ENCODE data around the gene GLI3. TPM values are rescaled to one million over a fixed set of nuclear protein-coding genes. Genes with fewer than 3 reads are reported as not detected.

Gene GLI3
- total RNA-seq, 1 donor from 2014 or later: 126 TPM

DNA sequence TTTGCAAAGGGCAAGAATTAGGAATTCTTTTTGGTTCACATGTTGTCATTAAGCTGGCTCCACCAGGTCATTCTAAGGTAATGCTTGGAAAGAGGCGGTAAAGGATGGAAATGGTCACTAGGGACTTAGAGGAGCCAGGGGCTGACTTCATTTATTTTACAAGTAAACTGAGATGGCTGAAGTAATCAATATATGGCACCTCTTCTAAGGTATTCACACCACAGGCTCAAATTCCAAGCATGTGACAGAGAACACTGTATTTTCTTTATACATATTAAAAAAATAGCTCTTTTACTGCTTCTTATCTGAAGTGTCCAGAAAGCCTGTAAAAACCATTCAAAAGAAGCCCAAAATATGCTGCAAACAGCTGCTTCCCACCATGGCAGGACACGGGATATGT lies 239.0 kb downstream of the GLI3 start:
- DNase-seq (ENCODE audit: low spot score in 2 of 2, unreplicated experiment in 2 of 2): no peak
- H3K9me3 Mint-ChIP-seq: no peaks in the 10 kb centered on the region
- TF ChIP-seq, protein P1, sequence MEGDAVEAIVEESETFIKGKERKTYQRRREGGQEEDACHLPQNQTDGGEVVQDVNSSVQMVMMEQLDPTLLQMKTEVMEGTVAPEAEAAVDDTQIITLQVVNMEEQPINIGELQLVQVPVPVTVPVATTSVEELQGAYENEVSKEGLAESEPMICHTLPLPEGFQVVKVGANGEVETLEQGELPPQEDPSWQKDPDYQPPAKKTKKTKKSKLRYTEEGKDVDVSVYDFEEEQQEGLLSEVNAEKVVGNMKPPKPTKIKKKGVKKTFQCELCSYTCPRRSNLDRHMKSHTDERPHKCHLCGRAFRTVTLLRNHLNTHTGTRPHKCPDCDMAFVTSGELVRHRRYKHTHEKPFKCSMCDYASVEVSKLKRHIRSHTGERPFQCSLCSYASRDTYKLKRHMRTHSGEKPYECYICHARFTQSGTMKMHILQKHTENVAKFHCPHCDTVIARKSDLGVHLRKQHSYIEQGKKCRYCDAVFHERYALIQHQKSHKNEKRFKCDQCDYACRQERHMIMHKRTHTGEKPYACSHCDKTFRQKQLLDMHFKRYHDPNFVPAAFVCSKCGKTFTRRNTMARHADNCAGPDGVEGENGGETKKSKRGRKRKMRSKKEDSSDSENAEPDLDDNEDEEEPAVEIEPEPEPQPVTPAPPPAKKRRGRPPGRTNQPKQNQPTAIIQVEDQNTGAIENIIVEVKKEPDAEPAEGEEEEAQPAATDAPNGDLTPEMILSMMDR (IDR thresholded peaks at IDR 0.05; ENCODE audit: unreplicated experiment): no peak
- no peaks in the 10 kb centered on the region for H3K27me3 Mint-ChIP-seq (ENCODE audit: low read depth)
- no peak overlapping the region for H3K27ac Mint-ChIP-seq
- H3K4me1 Mint-ChIP-seq: peaks cover 65% of the 10 kb centered on the region
- no peak overlapping the region for H3K4me3 Mint-ChIP-seq
- peaks cover 17% of the 10 kb centered on the region for H3K36me3 Mint-ChIP-seq

GRCh38 chr7:41997151-41997550 lies 239.9 kb downstream of the GLI3 start:
- no peak overlapping the region for H3K4me3 Mint-ChIP-seq
- H3K27me3 Mint-ChIP-seq (ENCODE audit: low read depth): no peaks in the 10 kb centered on the region
- peaks cover 13% of the 10 kb centered on the region for H3K36me3 Mint-ChIP-seq
- H3K9me3 Mint-ChIP-seq: no peaks in the 10 kb centered on the region
- no peak for DNase-seq (ENCODE audit: low spot score in 2 of 2, unreplicated experiment in 2 of 2)
- peaks cover 74% of the 10 kb centered on the region for H3K4me1 Mint-ChIP-seq
- H3K27ac Mint-ChIP-seq: peak overlapping the region; percentile 97
- TF ChIP-seq, protein P1 (IDR thresholded peaks at IDR 0.05; ENCODE audit: unreplicated experiment): no peak

DNA sequence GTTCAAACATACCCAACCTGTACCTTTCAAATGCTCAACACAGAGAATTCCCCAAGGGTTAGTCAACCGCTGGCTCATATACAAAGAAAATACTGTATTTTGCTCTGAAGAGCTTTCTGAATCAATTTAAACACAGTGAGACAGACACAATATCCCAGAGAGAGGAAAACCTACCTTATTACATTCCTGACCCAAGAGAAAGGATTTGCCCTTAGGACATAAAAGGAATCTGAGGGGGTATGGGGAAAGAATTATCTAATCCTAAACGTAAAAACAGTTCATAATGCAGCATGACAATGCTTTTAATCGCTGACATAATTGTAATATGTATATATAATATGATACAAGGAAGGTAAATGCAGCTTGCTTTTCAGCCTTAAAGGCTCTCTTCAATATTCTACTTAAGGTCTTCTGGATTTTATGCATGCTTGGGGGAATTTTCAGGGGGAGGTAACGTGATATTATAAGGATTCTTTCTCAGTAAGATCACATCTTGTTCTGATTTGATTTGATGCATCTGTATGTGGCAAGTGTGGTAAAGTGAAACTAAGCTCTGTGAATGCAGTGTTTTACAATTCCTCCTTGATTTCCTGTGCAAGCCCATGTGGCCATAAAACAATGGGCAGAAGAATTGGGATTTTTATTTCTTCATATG lies 240.5 kb downstream of the GLI3 start:
- Mint-ChIP-seq H3K27me3 (ENCODE audit: low read depth) (no peaks in the 10 kb centered on the region), H3K27ac (peak overlapping the region; percentile 97), H3K36me3 (peaks cover 13% of the 10 kb centered on the region), H3K4me3 (no peak overlapping the region), H3K9me3 (no peaks in the 10 kb centered on the region), H3K4me1 (peaks cover 80% of the 10 kb centered on the region)
- no peak for DNase-seq (ENCODE audit: low spot score in 2 of 2, unreplicated experiment in 2 of 2)
- TF ChIP-seq, protein P1 (IDR thresholded peaks at IDR 0.05; ENCODE audit: unreplicated experiment): no peak

- Mint-ChIP-seq H3K36me3 (peaks cover 13% of the 10 kb centered on the region), H3K27ac (peak overlapping the region; percentile 97), H3K4me3 (no peak overlapping the region), H3K4me1 (peaks cover 88% of the 10 kb centered on the region), H3K27me3 (ENCODE audit: low read depth) (no peaks in the 10 kb centered on the region), H3K9me3 (no peaks in the 10 kb centered on the region)
- DNase-seq (ENCODE audit: low spot score in 2 of 2, unreplicated experiment in 2 of 2): no peak
- TF ChIP-seq, protein P1 (IDR thresholded peaks at IDR 0.05; ENCODE audit: unreplicated experiment): no peak
Observed at GRCh38 chr7:41995632-41996271, 241.3 kb downstream of the GLI3 start.

DNA sequence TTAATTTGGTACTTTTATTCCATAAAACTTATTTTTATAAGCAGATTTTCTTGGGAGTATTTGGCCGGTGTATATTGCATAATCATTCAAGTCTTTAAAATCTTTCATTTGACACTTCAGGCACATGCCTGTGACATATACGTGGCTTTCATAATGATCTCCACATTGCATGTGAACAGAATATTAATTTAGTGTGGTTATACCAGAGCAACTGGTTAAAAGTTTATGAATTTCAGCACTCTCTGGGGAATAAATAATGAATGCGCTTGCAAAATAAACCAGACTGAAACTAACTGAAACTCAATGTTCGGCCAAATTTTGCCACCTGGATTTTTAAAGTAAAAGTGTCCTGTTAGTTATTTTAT lies 242.3 kb downstream of the GLI3 start:
- no peak overlapping the region for H3K27ac Mint-ChIP-seq
- peaks cover 82% of the 10 kb centered on the region for H3K4me1 Mint-ChIP-seq

More for the DNA sequence above, 242.3 kb downstream of the GLI3 start:
- Mint-ChIP-seq H3K27me3 (ENCODE audit: low read depth) (no peaks in the 10 kb centered on the region), H3K36me3 (peaks cover 8% of the 10 kb centered on the region), H3K4me3 (no peak overlapping the region), H3K9me3 (no peaks in the 10 kb centered on the region)
- TF ChIP-seq, protein P1 (IDR thresholded peaks at IDR 0.05; ENCODE audit: unreplicated experiment): no peak
- no peak for DNase-seq (ENCODE audit: low spot score in 2 of 2, unreplicated experiment in 2 of 2)

Data from mesothelial cell of epicardium (in vitro differentiated cells).